Duodenal mucosa (tissue), 2 donors: ENCODE measurements around the gene CEP44.
"Not testable (repeated sequence)": the region's sequence is repeated elsewhere in the genome, so short reads cannot be mapped to it uniquely, and the experiment has no call there.

Experiments used
- H3K27ac ChIP-seq: one replicate; pipeline ENCODE4 v1.7.0; 2013; ENCODE audit warnings: low read depth, low read length
- H3K27me3 ChIP-seq, 2 donors: one replicate each; pipeline ENCODE4 v1.7.0; 2013; ENCODE audit warnings: low read length in 2 of 2, control low read depth in 1 of 2; ENCODE audit not compliant: insufficient read depth in 2 of 2, control insufficient read depth in 1 of 2
- H3K36me3 ChIP-seq, 2 donors: one replicate each; pipeline ENCODE4 v1.7.0; 2013; ENCODE audit warnings: low read length in 2 of 2, control low read depth in 1 of 2; ENCODE audit not compliant: insufficient read depth in 2 of 2, control insufficient read depth in 1 of 2
- H3K4me1 ChIP-seq, 2 donors: one replicate each; pipeline ENCODE4 v1.7.0; 2013; ENCODE audit warnings: low read length in 2 of 2, control low read depth in 1 of 2; ENCODE audit not compliant: insufficient read depth in 2 of 2, control insufficient read depth in 1 of 2
- H3K4me3 ChIP-seq, 2 donors: one replicate each; pipeline ENCODE4 v1.7.0; 2013; ENCODE audit warnings: low read length in 2 of 2, low read depth in 1 of 2
- H3K9ac ChIP-seq, 2 donors: one replicate each; pipeline ENCODE4 v1.7.0; 2013; ENCODE audit warnings: low read length in 2 of 2, low read depth in 1 of 2
- H3K9me3 ChIP-seq, 2 donors: one replicate each; pipeline ENCODE4 v1.7.0; 2013; ENCODE audit warnings: low read length in 2 of 2, control low read depth in 1 of 2; ENCODE audit not compliant: control insufficient read depth in 1 of 2

Gene CEP44

DNA sequence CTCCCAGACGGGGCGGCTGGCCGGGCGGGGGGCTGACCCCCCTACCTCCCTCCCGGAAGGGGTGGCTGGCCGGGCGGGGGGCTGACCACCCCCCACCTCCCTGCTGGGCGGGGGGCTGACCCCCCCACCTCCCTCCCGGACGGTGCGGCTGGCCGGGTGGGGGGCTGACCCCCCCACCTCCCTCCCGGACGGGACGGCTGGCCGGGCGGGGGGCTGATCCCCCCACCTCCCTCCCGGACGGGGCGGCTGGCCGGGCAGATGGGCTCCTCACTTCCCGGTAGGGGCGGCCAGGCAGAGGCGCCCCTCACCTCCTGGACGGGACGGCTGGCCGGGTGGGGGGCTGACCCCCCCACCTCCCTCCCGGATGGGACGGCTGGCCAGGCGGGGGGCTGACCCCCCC, 10.9 kb downstream of the CEP44 start:
- H3K9me3 ChIP-seq, H3K4me3 ChIP-seq, H3K9ac ChIP-seq, H3K27me3 ChIP-seq, H3K36me3 ChIP-seq, H3K27ac ChIP-seq, H3K4me1 ChIP-seq: not testable (repeated sequence)

DNA sequence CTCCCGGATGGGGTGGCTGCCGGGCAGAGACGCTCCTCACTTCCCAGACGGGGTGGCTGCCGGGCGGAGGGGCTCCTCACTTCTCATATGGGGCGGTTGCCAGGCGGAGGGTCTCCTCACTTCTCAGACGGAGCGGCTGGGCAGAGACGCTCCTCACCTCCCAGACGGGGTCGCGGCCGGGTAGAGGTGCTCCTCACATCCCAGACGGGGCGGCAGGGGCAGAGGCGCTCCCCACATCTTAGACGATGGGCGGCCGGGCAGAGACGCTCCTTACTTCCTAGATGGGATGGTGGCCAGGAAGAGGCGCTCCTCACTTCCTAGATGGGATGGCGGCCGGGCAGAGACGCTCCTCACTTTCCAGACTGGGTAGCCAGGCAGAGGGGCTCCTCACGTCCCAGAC, 11.4 kb downstream of the CEP44 start:
- not testable (repeated sequence) for H3K9me3 ChIP-seq, H3K9ac ChIP-seq, H3K27ac ChIP-seq, H3K4me3 ChIP-seq, H3K4me1 ChIP-seq, H3K27me3 ChIP-seq
- peaks cover 0 to 10% of the 10 kb centered on the region in 2 donors for H3K36me3 ChIP-seq

DNA sequence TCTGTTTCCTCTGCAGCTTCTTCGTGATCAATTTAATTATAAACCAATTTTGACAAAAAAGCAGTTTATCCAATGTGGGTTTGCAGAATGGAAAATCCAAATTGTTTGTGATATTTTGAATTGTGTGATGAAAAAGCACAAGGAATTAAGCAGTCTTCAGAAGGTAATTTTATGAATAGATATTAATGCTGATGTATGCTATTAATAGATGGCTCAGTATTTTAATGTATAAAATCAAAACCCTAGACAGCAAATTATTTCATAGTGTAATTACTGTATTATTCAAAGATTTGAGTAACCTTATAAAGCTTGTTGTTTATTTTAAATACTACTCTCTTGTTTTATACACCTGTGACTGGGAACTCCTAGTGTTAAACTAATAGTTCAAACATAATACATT, 20.0 kb downstream of the CEP44 start:
- Histone ChIP-seq H3K9ac (no peak overlapping the region), H3K27me3 (no peaks in the 10 kb centered on the region), H3K9me3 (no peaks in the 10 kb centered on the region), H3K27ac (no peak overlapping the region), H3K4me3 (no peak overlapping the region), H3K4me1 (no peaks in the 10 kb centered on the region), H3K36me3 (peaks cover 0 to 38% of the 10 kb centered on the region in 2 donors)

DNA sequence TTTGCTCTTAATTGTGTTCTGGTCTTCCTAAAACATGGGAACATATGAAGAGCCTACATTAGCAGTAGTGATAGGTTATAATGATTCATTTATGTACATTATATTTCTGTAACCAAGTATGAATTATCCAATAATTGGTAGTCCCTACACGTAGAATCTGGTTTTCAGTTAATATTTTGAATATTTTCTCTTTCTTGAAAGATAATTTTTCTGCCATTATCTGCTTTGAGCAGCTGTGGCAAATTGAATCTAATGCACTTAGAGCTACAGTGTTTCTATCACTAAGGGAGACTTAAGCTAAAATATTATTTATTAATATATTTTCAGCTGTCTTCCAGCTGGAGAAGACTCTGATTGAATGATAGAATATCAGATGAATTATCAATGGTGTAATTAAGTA, 21.0 kb downstream of the CEP44 start:
- H3K36me3 ChIP-seq: peaks cover 0 to 37% of the 10 kb centered on the region in 2 donors
- H3K27me3 ChIP-seq: no peaks in the 10 kb centered on the region
- H3K4me1 ChIP-seq: no peaks in the 10 kb centered on the region
- no peak overlapping the region for H3K27ac ChIP-seq
- H3K9ac ChIP-seq: no peak overlapping the region
- H3K9me3 ChIP-seq: no peaks in the 10 kb centered on the region
- no peak overlapping the region for H3K4me3 ChIP-seq

DNA sequence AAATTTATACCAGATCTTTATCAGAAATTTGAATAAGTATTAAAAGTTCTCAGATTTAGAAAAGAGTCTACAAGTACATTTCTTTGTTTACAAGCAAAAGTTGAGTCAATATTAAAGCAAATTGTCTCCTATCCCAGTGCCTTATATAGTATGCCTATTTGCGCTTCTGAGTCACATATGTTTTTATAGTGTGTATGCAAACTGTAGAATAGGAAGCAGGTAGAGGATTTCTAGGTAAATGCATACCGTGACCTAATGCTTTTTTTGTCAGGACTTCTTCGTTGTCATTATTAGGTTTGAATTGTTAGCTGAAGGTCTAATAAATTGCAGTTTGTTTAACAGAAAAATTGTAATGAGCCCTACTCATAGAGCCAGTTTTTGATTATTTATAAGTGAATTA, 22.2 kb downstream of the CEP44 start:
- no peaks in the 10 kb centered on the region for H3K27me3 ChIP-seq
- H3K4me1 ChIP-seq: no peaks in the 10 kb centered on the region
- H3K9ac ChIP-seq: no peak overlapping the region
- no peaks in the 10 kb centered on the region for H3K9me3 ChIP-seq
- H3K4me3 ChIP-seq: no peak overlapping the region
- H3K27ac ChIP-seq: no peak overlapping the region
- H3K36me3 ChIP-seq: peaks cover 0 to 31% of the 10 kb centered on the region in 2 donors

DNA sequence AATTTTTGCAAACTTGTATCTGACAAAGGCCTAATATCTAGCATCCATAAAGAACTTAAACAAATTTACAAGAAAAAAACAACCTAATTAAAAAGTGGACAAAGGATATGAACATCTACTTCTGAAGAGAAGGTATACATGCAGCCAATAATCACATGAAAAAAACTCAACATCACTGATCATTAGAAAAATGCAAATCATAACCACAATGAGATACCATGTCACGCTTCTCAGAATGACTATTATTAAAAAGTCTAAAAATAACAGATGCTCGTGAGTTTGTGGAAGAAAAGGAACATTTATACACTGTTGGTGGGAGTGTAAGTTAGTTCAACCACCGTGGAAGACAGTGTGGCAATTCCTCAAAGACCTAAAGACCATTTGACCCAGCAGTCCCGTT, 24.0 kb downstream of the CEP44 start:
- H3K27ac ChIP-seq: no peak overlapping the region
- no peaks in the 10 kb centered on the region for H3K27me3 ChIP-seq
- peaks cover 5 to 28% of the 10 kb centered on the region in 2 donors for H3K36me3 ChIP-seq
- no peaks in the 10 kb centered on the region for H3K4me1 ChIP-seq
- no peak overlapping the region for H3K9ac ChIP-seq
- H3K9me3 ChIP-seq: no peaks in the 10 kb centered on the region
- no peak overlapping the region for H3K4me3 ChIP-seq

DNA sequence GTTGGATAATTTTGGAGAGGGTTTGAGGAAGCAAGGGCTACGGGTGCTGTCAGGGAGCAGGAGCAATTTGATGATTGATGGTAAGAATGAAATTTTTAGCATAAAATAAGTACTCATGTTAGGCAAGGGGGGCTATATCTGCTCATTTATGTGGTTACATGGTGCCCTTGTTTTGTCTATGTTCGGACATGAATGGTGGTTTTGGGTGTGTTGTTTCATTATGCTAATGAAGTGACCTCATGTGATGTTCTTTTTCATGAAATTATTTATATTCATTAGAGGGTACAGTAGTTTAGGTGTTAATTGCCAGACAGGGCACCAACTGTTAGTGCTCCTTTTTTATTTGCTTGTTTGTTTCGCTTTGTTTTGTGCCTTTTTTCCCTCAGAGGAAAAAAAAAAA, 29.3 kb downstream of the CEP44 start:
- Histone ChIP-seq H3K9me3 (no peaks in the 10 kb centered on the region), H3K36me3 (peaks cover 6 to 11% of the 10 kb centered on the region in 2 donors), H3K4me1 (no peaks in the 10 kb centered on the region), H3K27ac (no peak overlapping the region), H3K4me3 (no peak overlapping the region), H3K9ac (no peak overlapping the region), H3K27me3 (no peaks in the 10 kb centered on the region)

DNA sequence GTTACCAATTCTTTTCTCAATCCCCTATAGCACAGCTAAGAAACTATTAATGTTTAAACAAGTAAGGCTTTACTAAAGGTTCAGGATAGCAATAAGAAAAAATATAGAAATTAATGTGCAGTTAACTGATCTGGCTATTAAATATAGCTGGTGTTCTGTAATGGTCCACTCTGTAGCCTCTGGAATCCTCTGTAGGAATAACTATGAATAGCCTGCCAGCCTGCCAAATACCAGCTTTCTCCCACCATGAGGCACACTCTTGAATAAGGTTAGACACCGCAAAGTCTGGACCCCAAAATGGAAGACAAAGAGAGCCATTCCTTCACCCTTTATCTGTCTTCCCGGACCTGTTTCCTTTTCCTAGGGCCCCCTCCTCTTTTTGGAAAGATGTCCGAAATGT, 30.6 kb downstream of the CEP44 start:
- peaks cover 4 to 6% of the 10 kb centered on the region in 2 donors for H3K36me3 ChIP-seq
- H3K4me3 ChIP-seq: no peak overlapping the region
- H3K4me1 ChIP-seq: no peaks in the 10 kb centered on the region
- H3K9me3 ChIP-seq: no peaks in the 10 kb centered on the region
- H3K9ac ChIP-seq: no peak overlapping the region
- H3K27ac ChIP-seq: no peak overlapping the region
- H3K27me3 ChIP-seq: no peaks in the 10 kb centered on the region

DNA sequence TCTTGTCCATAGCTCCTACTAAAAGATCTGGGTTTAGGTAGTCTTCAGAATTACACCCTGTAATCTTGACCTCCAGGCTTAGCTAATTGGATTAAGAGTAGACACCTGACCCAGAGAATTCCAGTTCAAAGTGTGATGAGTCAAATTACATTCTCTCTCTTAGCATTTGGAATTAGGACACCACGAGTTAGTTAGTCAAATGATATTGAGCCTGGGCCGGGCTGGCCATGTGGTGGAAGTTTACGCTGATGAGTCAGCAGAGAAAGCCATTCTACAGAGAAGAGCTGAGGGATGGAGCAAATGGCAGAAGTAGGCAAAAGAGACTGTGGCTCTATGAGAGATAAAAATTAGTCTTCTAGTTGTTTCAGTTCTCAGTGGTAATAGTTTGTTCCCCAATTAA, 31.1 kb downstream of the CEP44 start:
- H3K4me1 ChIP-seq: no peaks in the 10 kb centered on the region
- no peaks in the 10 kb centered on the region for H3K27me3 ChIP-seq
- no peaks in the 10 kb centered on the region for H3K9me3 ChIP-seq
- H3K27ac ChIP-seq: no peak overlapping the region
- H3K4me3 ChIP-seq: no peak overlapping the region
- H3K9ac ChIP-seq: no peak overlapping the region
- H3K36me3 ChIP-seq: peaks cover 4 to 6% of the 10 kb centered on the region in 2 donors

DNA sequence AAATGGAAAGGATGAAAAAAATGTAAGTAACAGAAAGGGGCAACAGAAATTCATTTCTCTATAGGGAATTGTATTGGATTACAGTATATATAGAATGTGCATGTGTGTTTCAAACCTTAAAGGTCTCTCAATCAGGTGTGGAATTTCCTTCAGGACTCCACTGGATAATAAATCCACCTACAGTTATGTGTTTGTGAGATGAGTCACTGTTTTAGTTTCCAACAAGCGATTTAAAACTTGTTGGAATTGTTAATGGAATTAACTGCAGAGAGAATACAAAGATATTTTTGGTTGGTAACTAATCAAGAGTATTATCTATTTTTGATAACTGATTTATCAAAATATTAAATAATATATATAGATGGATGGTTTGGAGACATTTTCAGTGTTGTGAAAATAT, 32.8 kb downstream of the CEP44 start:
- H3K4me3 ChIP-seq: no peak overlapping the region
- H3K9ac ChIP-seq: no peak overlapping the region
- H3K36me3 ChIP-seq: peaks cover 4 to 6% of the 10 kb centered on the region in 2 donors
- H3K4me1 ChIP-seq: no peaks in the 10 kb centered on the region
- no peak overlapping the region for H3K27ac ChIP-seq
- H3K9me3 ChIP-seq: no peaks in the 10 kb centered on the region
- H3K27me3 ChIP-seq: no peaks in the 10 kb centered on the region

DNA sequence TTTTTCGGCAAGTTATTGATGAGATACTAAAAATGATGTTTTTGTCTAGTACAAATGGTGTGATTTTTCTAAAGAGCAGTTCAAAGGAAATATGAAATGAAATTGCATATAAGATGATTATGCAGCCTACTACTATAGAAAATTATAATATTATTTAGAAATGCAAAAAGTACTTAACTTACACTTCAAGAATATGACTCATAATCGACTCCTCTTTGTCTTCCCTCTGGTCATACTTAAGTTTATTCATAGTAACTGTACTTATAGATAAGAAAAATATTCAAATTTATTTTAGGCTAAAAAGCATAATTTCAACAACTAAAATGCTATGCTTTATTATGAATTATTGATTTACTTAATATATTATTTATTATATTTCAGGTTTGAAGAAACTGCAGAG, 33.2 kb downstream of the CEP44 start:
- Histone ChIP-seq H3K27me3 (no peaks in the 10 kb centered on the region), H3K9ac (no peak overlapping the region), H3K36me3 (peaks cover 4 to 6% of the 10 kb centered on the region in 2 donors), H3K9me3 (no peaks in the 10 kb centered on the region), H3K4me1 (no peaks in the 10 kb centered on the region), H3K27ac (no peak overlapping the region), H3K4me3 (no peak overlapping the region)
